Dedifferentiated amniotic fluid mesenchymal stem cell (primary cell): ENCODE data around the gene SLC22A23.

Source experiments
- DNase-seq: peaks from one replicate; pipeline ENCODE4 v3.0.0-alpha.2; 2016; ENCODE audit errors: extremely low spot score

The SLC22A23 gene

GRCh38 chr6:3444276-3445088 is 12.4 kb downstream of the SLC22A23 start:
- no peak for DNase-seq

GRCh38 chr6:3443221-3443515 is 13.7 kb downstream of the SLC22A23 start:
- no peak for DNase-seq

GRCh38 chr6:3442431-3443220 is 14.2 kb downstream of the SLC22A23 start:
- no peak for DNase-seq

- DNase-seq, result no peak
Measured at GRCh38 chr6:3440911-3441310, 15.9 kb downstream of the SLC22A23 start.

GRCh38 chr6:3439961-3440360 is 16.9 kb downstream of the SLC22A23 start:
- DNase-seq, result no peak

- DNase-seq, result peak; percentile 46
Measured at GRCh38 chr6:3438190-3439167, 18.4 kb downstream of the SLC22A23 start.

- no peak for DNase-seq
Measured at GRCh38 chr6:3433005-3433404, 23.8 kb downstream of the SLC22A23 start.

GRCh38 chr6:3432416-3432815 is 24.4 kb downstream of the SLC22A23 start:
- no peak for DNase-seq

- DNase-seq, result no peak
Measured at GRCh38 chr6:3431994-3432393, 24.9 kb downstream of the SLC22A23 start.

- no peak for DNase-seq
Measured at GRCh38 chr6:3429211-3429610, 27.6 kb downstream of the SLC22A23 start.

GRCh38 chr6:3428700-3429099 is 28.1 kb downstream of the SLC22A23 start:
- no peak for DNase-seq

GRCh38 chr6:3428247-3428646 is 28.6 kb downstream of the SLC22A23 start:
- no peak for DNase-seq

GRCh38 chr6:3427687-3428085 is 29.2 kb downstream of the SLC22A23 start:
- no peak for DNase-seq

- DNase-seq, result no peak
Measured at GRCh38 chr6:3426927-3427686, 29.7 kb downstream of the SLC22A23 start.

- DNase-seq, result no peak
Measured at GRCh38 chr6:3426091-3426926, 30.5 kb downstream of the SLC22A23 start.

GRCh38 chr6:3425574-3425973 is 31.3 kb downstream of the SLC22A23 start:
- DNase-seq, result no peak

GRCh38 chr6:3424185-3424927 is 32.5 kb downstream of the SLC22A23 start:
- no peak for DNase-seq

GRCh38 chr6:3423439-3424184 is 33.2 kb downstream of the SLC22A23 start:
- no peak for DNase-seq
